Psoas muscle (tissue), 8 donors: Measurements from ENCODE around the gene METTL1. TPM values are rescaled to one million over a fixed set of nuclear protein-coding genes. Genes with fewer than 3 reads are reported as not detected.

ENCODE experiments used
- ATAC-seq, 4 donors: fragments of 200-7000 bp; cut with Tn5 transposase; one replicate each; pipeline ENCODE4 v1.9.1; 2020; ENCODE audit warnings: moderate library complexity in 3 of 4, mild to moderate bottlenecking in 2 of 4
- DNase-seq, 2 donors: peaks; one replicate each; pipeline ENCODE4 v3.0.0-alpha.2; 2020
- H3K27ac ChIP-seq: fragments of 200-600 bp; one replicate; pipeline ENCODE4 v1.8.0; 2022
- H3K27me3 ChIP-seq, 3 donors: fragments of 200-600 bp in 1 of 3; one replicate each; pipeline versions ENCODE4 v1.6.1 to v1.8.0; 2013 to 2022; ENCODE audit warnings: low read length in 2 of 3, mild to moderate bottlenecking in 2 of 3, moderate library complexity in 1 of 3; ENCODE audit not compliant: insufficient read depth in 3 of 3
- H3K36me3 ChIP-seq, 2 donors: fragments of 200-600 bp in 1 of 2; one replicate each; pipeline versions ENCODE4 v1.6.1 to v1.8.0; 2013 to 2022; ENCODE audit warnings: low read depth in 1 of 2, mild to moderate bottlenecking in 1 of 2, moderate library complexity in 1 of 2; ENCODE audit not compliant: insufficient read depth in 1 of 2
- H3K4me1 ChIP-seq: fragments of 200-600 bp; one replicate; pipeline ENCODE4 v1.8.0; 2022
- H3K4me3 ChIP-seq: fragments of 200-600 bp; one replicate; pipeline ENCODE4 v1.8.0; 2022; ENCODE audit warnings: mild to moderate bottlenecking
- H3K9me3 ChIP-seq: fragments of 200-600 bp; one replicate; pipeline ENCODE4 v1.8.0; 2022
- WGBS, 3 donors: extraction: QIAGEN DNeasy Blood & Tissue Kit; methylation state at CpG; one replicate each; pipeline versions ENCODE4 v1.1.6 to v1.1.7; 2013; 5-methylcytosine and 5-hydroxymethylcytosine counted together
- intact Hi-C, 2 donors: fragments of 100-400 bp; cut with DNase I; formaldehyde crosslinking; loops; one replicate each; pipeline versions ENCODE4 v1.11.0 to v1.14.2; 2022
- polyA plus RNA-seq, 3 donors: library from polyadenylated mRNA; stranded (reverse); fragments of 200-250 nt; gene quantifications; one replicate each; pipeline ENCODE4 v1.2.3, GENCODE V29; 2013
- total RNA-seq, 4 donors: library from RNA; stranded (reverse); fragmentation: NEBNext Ultra II Directional in 2 of 4; extraction: Animal tissue kit (Norgen Biotek cat#: 25700) in 2 of 4; gene quantifications; one replicate each; pipeline versions ENCODE4 v1.2.1 to v1.2.4, GENCODE V29; 2021 to 2023
- TF ChIP-seq, protein P1 (sequence below): fragments of 200-600 bp; IDR thresholded peaks from one replicate; pipeline ENCODE4 v1.8.0; 2022; ENCODE audit warnings: antibody characterized with exemption
- donor health status: healthy with polysubstance abuse.
- donor health status: DM: no; HTN: no; CAD: no; lungs with moderate emphysema.
- donor health status: Bipolar disorder and iron deficiency.
- donor health status: healthy.
- donor health status: DM: yes; HTN: yes; CAD: no.
- donor health status: DM: no; HTN: no; CAD: no.
- donor health status: DM: no; HTN: no; CAD: no.
- donor health status: DM: yes; HTN: yes; CAD: no.

The METTL1 gene
- total and polyA plus RNA-seq, 7 donors, result 18.8 to 80.9 (median 26.3) TPM

DNA sequence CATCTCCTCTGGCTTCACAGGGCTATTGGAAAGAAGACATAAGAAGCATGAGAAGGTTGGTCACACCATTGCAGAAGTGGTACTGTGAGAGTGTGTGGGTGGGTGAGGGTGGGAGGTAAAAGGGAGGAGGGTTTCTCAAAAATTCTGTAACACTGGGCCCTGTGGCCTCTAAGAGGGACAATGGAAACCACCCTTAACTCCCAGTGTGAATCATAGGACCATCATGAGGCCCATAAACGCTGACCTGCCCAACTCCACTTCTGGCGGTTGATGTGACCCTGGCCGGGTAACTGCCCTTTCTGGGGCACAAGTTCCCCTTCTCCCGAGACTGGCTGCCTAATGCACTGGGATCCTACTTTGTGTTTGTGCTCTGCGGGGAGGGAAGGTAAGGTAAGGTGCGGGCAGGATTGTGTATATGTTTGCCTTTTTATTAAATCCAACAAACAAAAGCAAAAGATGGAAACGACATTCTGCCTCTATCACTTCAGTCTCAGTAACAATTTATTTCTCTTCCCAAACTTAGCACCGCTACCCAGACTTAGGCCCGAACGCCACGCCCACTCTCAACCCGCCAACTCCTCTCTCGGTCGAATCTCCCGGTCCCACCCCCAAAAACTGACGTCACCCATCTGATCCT, 551 bp downstream of the METTL1 start:
- Histone ChIP-seq H3K4me3 (peak overlapping the region; percentile 89), H3K4me1 (peaks cover 11% of the 10 kb centered on the region), H3K9me3 (no peaks in the 10 kb centered on the region), H3K36me3 (peaks cover 7 to 45% of the 10 kb centered on the region in 2 donors), H3K27ac (peak overlapping the region; percentile 92), H3K27me3 (peaks cover 0 to 6% (median 5%) of the 10 kb centered on the region in 3 donors)
- intact Hi-C loops, result no loop called here
- TF ChIP-seq, protein P1, sequence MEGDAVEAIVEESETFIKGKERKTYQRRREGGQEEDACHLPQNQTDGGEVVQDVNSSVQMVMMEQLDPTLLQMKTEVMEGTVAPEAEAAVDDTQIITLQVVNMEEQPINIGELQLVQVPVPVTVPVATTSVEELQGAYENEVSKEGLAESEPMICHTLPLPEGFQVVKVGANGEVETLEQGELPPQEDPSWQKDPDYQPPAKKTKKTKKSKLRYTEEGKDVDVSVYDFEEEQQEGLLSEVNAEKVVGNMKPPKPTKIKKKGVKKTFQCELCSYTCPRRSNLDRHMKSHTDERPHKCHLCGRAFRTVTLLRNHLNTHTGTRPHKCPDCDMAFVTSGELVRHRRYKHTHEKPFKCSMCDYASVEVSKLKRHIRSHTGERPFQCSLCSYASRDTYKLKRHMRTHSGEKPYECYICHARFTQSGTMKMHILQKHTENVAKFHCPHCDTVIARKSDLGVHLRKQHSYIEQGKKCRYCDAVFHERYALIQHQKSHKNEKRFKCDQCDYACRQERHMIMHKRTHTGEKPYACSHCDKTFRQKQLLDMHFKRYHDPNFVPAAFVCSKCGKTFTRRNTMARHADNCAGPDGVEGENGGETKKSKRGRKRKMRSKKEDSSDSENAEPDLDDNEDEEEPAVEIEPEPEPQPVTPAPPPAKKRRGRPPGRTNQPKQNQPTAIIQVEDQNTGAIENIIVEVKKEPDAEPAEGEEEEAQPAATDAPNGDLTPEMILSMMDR, result no peak
- peak; percentile 71 to 79 (median 74) for ATAC-seq
- DNase-seq, result peak; percentile 90 to 93
- 1 to 3% (median 2%) methylated on average over 16 of the region's 16 CpGs for WGBS, 3 donors

DNA sequence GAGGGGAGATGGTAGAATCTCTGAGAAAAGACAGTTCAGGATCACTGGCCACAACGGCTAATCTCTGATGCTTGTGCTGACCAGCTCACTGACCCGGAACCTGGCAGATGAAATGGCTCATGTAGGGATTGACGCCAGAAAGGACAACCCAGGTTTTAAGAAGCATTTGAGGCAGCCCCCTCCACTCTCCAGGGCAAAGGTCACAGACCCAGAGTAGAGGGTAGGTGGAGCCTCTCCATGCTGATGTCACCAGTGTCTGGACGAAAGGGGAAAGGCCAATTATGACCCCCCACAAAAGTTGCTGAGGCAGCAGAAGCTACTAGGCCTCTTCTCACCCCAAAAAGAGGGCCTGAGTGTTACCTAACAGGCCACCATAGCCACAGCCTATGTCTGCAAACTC, 1.2 kb downstream of the METTL1 start:
- intact Hi-C loops, result no loop called here
- TF ChIP-seq, protein P1, result no peak
- Histone ChIP-seq H3K9me3 (no peaks in the 10 kb centered on the region), H3K27ac (peak overlapping the region; percentile 92), H3K4me1 (peaks cover 17% of the 10 kb centered on the region), H3K4me3 (peak overlapping the region; percentile 89), H3K36me3 (peaks cover 7 to 42% of the 10 kb centered on the region in 2 donors), H3K27me3 (peaks cover 0 to 12% (median 10%) of the 10 kb centered on the region in 3 donors)
- ATAC-seq (no peak), DNase-seq (no peak)
- 77 to 93% (median 86%) methylated on average over 4 of the region's 4 CpGs for WGBS, 3 donors

GRCh38 chr12:57769594-57769993, 2.3 kb downstream of the METTL1 start:
- intact Hi-C loops, result no loop called here
- peaks cover 0 to 23% (median 20%) of the 10 kb centered on the region in 3 donors for H3K27me3 ChIP-seq
- WGBS, 3 donors, result 95% methylated on average over 11 of the region's 11 CpGs
- no peak overlapping the region for H3K4me3 ChIP-seq
- H3K36me3 ChIP-seq, result peaks cover 7 to 34% of the 10 kb centered on the region in 2 donors
- no peak overlapping the region for H3K27ac ChIP-seq
- TF ChIP-seq, protein P1, result no peak
- no peak for DNase-seq
- ATAC-seq, result no peak
- H3K4me1 ChIP-seq, result peaks cover 24% of the 10 kb centered on the region
- no peaks in the 10 kb centered on the region for H3K9me3 ChIP-seq

GRCh38 chr12:57767876-57768275, 4.0 kb downstream of the METTL1 start:
- 87 to 96% (median 95%) methylated on average over 3 of the region's 3 CpGs for WGBS, 3 donors
- H3K4me1 ChIP-seq, result peaks cover 24% of the 10 kb centered on the region
- H3K27me3 ChIP-seq, result peaks cover 0 to 40% (median 27%) of the 10 kb centered on the region in 3 donors
- no peak for ATAC-seq
- peaks cover 7 to 34% of the 10 kb centered on the region in 2 donors for H3K36me3 ChIP-seq
- no peak overlapping the region for H3K4me3 ChIP-seq
- intact Hi-C loops, result no loop called here
- DNase-seq, result no peak
- no peaks in the 10 kb centered on the region for H3K9me3 ChIP-seq
- H3K27ac ChIP-seq, result no peak overlapping the region
- TF ChIP-seq, protein P1, result no peak

- H3K9me3 ChIP-seq, result no peaks in the 10 kb centered on the region
- ATAC-seq, result no peak
- no peak overlapping the region for H3K27ac ChIP-seq
- intact Hi-C loops, result no loop called here
- peaks cover 0 to 46% (median 29%) of the 10 kb centered on the region in 3 donors for H3K27me3 ChIP-seq
- no peak for DNase-seq
- H3K4me3 ChIP-seq, result no peak overlapping the region
- H3K4me1 ChIP-seq, result peaks cover 24% of the 10 kb centered on the region
- TF ChIP-seq, protein P1, result no peak
- peaks cover 7 to 34% of the 10 kb centered on the region in 2 donors for H3K36me3 ChIP-seq
Measured at GRCh38 chr12:57767305-57767698, 4.6 kb downstream of the METTL1 start.
